Subcutaneous adipose tissue (tissue), 4 donors: ENCODE data around the gene EGLN3. TPM values are rescaled to one million over a fixed set of nuclear protein-coding genes. Genes with fewer than 3 reads are reported as not detected.

Experiments
- total RNA-seq, 4 donors: library from RNA; depleted of rRNA; stranded (reverse); fragments of >200 nt; gene quantifications; one replicate each; pipeline ENCODE4 v1.1.0, GENCODE V29; 2016
- TF ChIP-seq, protein P1 (sequence below): fragments of 450-650 bp; IDR thresholded peaks from one replicate; pipeline ENCODE4 v1.5.1; 2016; ENCODE audit warnings: low read depth, mild to moderate bottlenecking, control low read depth, antibody characterized with exemption, moderate library complexity

The EGLN3 gene
- total RNA-seq, 4 donors from 2014 or later: 7.0 to 14.5 (median 7.2) TPM

DNA sequence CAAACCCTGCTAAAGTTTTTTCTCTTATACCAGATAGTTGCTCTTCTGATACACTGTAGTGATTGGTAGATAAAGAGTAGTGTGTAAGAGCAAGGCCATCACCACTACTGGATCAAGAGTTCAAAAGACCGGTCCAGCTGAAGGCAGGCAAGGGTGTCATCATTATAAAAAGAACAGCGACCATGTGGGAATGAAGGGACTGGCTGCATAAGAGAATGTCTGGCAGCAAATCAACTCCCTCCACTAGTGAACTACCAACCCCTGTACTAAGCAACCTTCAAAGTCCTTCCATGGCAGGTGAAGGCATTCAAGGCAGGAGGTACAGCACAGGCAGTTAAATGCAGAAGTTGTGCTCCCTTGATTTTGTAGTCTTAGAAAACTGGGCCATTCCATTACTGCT is 53.5 kb downstream of the EGLN3 start:
- TF ChIP-seq, protein P1, sequence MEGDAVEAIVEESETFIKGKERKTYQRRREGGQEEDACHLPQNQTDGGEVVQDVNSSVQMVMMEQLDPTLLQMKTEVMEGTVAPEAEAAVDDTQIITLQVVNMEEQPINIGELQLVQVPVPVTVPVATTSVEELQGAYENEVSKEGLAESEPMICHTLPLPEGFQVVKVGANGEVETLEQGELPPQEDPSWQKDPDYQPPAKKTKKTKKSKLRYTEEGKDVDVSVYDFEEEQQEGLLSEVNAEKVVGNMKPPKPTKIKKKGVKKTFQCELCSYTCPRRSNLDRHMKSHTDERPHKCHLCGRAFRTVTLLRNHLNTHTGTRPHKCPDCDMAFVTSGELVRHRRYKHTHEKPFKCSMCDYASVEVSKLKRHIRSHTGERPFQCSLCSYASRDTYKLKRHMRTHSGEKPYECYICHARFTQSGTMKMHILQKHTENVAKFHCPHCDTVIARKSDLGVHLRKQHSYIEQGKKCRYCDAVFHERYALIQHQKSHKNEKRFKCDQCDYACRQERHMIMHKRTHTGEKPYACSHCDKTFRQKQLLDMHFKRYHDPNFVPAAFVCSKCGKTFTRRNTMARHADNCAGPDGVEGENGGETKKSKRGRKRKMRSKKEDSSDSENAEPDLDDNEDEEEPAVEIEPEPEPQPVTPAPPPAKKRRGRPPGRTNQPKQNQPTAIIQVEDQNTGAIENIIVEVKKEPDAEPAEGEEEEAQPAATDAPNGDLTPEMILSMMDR: no peak

DNA sequence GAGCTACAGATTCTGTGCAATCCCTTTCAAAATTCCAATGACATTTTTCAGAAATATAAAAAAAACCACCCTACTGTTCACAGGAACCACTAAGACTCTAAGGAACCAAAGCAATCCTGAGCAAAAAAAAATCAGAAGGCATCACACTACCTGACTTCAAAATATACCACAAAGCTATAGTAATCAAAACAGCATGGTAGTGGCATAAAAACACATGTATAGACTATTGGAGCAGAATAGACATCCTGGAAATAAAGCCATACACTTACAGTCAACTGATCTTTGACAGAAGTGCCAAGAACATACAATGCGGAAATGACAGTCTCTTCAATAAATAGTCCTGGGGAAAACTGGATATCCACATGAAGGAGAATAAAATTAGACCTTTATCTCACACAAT is 56.5 kb downstream of the EGLN3 start:
- TF ChIP-seq, protein P1: no peak

DNA sequence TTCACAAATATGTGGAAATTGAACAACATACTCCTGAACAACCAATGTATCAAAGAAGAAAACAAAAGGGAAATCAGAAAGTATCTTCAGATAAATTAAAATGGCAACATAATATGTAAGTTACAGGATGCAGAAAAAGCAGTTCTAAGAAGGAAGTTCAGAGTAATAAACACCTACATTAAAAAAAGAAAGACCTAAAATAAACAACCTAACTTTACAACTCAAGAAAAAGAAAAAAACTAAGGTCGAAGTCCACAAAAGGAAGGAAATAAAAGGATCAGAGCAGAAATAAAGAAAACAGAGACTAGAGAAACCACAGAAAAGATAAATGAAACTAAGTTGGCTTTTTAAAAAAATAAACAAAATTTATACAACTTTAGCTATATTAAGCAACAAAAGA is 59.2 kb downstream of the EGLN3 start:
- TF ChIP-seq, protein P1: no peak

DNA sequence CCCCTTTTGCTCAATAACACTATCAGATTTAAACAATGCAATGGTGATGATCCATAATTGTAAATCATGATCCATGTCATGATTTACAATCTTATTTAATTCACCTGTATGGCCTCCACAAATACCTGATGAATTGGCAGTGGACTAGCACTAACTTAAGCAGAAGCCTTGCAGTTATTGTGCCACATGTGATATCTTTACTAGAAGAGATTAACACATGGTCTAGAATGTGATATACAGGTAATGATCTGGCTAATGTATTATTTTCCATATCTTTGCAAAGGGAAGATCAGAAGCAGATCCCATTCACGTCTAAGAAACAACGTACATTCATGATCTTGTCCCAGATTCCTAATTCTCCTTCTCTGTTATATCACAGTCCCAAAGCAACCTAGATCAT is 66.0 kb downstream of the EGLN3 start:
- TF ChIP-seq, protein P1: no peak

DNA sequence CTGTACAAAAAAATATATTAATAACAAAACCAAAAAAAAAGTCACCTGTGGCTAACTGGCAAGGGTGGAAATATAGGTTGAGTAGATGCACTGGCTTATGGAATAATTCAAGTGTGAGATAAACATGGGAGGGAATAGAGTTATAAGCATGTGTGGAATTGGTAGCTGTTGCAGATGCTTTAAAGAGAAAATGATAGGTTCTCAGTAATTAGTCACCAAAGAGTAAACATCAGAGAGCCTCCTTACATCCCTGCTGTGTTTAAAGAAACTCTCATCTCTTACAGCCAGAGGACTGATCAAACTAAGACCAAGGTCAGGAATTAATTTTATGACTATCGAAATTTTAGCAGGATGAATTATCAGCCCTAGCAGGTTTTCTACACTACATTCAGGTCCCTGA is 70.5 kb downstream of the EGLN3 start:
- TF ChIP-seq, protein P1: no peak

DNA sequence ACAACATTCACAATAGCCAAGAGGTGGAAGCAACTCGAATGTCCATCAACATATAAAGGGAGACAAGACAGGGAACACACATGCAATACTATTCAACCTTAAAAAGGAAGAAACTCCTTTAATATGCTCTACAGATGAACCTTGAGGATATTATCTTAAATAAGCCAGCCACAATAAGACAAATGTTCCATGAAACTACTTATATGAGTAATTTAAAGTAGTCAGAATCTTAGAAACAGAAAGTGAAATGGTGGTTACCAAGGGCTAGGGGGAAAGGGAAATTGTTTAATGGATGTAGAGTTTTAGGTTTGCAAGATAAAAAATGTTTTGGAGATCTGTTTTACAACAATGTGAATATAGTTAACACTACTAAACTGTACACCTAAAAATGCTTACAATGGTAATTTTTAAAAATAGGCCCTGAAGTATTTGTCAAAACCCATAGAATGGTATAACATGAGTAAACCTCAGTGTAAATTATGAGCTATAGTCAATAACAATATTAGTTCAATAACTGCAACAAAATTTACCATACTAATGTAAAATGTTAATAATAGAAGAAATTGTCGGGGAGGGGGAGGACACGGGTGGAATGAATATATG is 71.1 kb downstream of the EGLN3 start:
- TF ChIP-seq, protein P1: no peak

DNA sequence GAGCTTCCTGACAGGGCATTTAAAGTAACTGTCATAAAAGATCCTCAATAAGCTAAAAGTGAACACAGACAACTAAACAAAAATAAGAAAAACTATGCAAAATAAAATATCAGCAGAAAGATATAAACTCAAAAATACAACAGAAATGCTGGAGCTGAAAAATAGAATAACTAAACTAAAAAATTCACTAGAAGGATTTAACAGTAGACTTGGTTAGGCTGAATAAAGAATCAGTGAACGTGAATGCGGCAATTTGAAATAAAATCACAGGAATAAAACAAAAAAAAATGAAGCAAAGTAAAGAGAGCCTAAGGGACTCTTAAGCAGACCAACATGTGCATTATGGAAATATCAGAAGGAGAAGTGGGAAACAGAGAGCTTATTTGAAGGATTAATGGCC is 74.6 kb downstream of the EGLN3 start:
- TF ChIP-seq, protein P1: no peak
